Hematopoietic multipotent progenitor cell treated with erythropoietin and hydrocortisone succinate and interleukin-3 and kit ligand, for 8 days (in vitro differentiated cells): ENCODE results near the gene TNS2.
"Not testable (repeated sequence)": the region's sequence is repeated elsewhere in the genome, so short reads cannot be mapped to it uniquely, and the experiment has no call there.

ENCODE experiments used
- DNase-seq: peaks from one replicate; pipeline ENCODE4 v3.0.0-alpha.2; 2015

Gene TNS2

GRCh38 chr12:53049571-53050318 is at the start of gene TNS2:
TNS2 (plus strand) TSS chr12:53050065; CDS start chr12:53050186, 121 bp downstream.
- no peak for DNase-seq

GRCh38 chr12:53004178-53004577 is 45.7 kb upstream of the TNS2 start:
- DNase-seq: no peak

DNA sequence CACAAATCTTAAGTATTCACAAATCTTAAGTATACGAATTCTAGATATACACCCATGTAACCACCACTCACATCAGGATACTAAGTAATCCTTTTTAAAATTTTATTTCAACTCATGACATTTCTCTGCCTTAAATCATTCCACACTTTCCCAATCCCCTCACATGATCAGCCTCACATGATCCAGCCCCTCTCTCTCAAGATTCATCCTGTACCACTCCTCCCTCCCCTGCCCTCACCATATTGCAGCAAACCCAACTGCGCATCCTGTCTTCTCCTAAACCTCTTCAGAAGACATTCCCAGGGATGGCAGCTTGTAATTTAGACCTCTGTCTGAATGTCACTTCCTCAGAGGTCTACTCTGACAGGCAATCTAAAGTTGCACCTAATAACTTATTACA is 45.3 kb upstream of the TNS2 start:
- no peak for DNase-seq

DNA sequence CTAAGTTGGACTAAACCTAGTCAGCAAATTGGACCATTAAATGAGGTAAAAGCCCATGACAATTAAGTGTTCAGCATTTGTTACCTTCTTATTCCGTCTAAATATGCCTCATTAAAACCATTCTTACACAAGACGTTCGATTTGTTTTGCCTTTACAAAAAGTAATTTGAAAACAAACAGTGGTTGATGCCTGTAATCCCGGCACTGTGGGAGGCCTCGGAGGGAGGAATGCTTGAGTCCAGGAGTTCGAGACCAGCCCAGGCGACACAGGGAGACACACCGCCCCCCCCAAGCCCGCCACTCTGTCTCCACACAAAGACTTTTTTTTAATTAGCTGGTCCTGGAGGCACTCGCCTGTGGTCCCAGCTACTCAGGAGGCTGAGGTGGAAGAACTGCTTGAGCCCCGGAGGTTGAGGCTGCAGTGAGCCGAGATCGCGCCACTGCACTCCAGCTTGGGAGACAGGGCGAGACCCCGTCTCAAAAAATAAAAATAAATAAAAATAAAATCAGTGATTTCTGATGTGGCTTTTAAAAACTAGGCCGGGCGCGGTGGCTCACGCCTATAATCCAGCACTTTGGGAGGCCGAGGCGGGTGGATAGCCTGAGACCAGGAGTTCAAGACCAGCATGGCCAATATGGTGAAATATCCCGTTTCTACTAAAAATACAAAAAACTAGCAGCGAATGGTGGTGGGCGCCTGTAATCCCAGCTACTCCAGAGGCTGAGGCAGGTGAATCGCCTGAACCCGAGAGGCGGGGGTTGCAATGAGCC is 44.5 kb upstream of the TNS2 start:
- no peak for DNase-seq

GRCh38 chr12:53005986-53006809 is 43.7 kb upstream of the TNS2 start, which contains the start of gene EIF4B:
EIF4B (plus strand) TSS chr12:53006456; CDS start chr12:53006484, 28 bp downstream.
- peak; percentile 99 for DNase-seq

- DNase-seq: peak; percentile 86
Measured at GRCh38 chr12:53006810-53007309, 43.0 kb upstream of the TNS2 start.

GRCh38 chr12:53007343-53007742 is 42.5 kb upstream of the TNS2 start:
- DNase-seq: no peak

GRCh38 chr12:53008760-53009159 is 41.1 kb upstream of the TNS2 start:
- DNase-seq: not testable (repeated sequence)

- no peak for DNase-seq
Measured at GRCh38 chr12:53010955-53011354, 38.9 kb upstream of the TNS2 start.

- no peak for DNase-seq
Measured at GRCh38 chr12:53011889-53012288, 38.0 kb upstream of the TNS2 start.

GRCh38 chr12:53012928-53013327 is 36.9 kb upstream of the TNS2 start:
- no peak for DNase-seq

DNA sequence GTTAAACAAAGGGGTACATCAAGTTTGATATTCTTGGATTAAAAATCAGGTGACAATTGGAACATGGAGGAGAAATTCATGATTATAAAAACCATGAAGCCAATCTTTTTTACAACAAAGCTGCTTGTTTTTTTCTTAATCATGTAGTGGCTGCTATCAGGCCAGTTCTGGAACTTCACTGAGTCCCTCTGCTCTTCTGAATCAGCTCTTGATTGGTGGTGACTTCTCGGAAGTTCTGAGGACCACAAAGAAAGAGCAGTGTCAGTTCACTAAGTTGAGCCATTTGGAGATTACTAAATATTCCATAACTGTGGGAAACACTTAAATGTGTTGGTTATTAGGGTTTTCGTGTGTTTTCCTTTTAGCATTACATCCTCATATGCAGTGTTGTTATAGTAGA is 35.2 kb upstream of the TNS2 start:
- no peak for DNase-seq

DNA sequence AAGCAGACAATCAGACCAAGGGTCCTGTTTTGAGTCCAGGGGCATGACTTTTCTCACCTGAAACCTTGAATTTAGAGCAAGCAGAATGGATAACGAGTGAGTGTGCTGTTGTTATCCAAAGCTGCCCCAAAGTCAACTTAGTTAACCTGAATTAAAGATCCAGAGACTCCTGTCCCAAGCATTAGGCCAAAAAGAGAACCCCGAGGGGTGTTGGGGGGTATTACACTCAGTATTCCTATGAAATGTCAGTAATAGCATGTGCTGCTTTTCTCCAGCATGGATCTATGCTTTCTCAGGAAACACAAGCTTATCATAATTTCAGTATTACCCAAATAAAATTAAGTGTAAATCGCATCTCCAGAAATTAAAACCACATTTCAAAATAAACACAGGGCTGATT is 24.6 kb upstream of the TNS2 start:
- DNase-seq: no peak

DNA sequence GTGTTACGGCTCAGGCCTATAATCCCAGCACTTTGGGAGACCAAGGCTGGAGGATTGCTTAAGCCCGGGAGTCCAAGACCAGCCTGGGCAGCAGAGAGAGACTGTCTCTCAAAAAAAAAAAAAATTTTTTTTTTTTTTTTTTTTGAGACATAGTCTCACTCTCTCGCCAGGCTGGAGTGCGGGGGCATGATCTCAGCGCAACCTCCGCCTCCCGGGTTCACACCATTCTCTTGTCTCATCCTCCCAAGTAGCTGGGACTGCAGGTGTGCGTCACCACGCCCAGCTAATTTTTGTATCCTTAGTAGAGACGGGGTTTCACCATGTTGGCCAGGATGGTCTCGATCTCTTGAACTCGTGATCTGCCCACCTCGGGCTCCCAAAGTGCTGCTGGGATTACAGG is 22.9 kb upstream of the TNS2 start:
- not testable (repeated sequence) for DNase-seq

- no peak for DNase-seq
Measured at GRCh38 chr12:53031616-53032015, 18.2 kb upstream of the TNS2 start.

DNA sequence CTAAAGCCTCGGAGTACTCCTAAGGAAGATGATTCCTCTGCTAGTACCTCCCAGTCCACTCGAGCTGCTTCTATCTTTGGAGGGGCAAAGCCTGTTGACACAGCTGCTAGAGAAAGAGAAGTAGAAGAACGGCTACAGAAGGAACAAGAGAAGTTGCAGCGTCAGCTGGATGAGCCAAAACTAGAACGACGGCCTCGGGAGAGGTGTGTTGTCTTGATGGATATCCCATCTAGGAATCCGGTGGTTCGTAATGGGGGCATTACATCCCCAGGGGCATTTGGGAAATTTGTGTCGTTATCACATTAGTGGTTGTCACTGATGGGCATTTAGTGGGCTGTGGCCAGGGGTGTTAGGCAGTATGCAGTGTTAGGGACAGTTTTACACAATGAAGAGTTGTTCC is 16.0 kb upstream of the TNS2 start:
- not testable (repeated sequence) for DNase-seq

- no peak for DNase-seq
Measured at GRCh38 chr12:53034459-53034858, 15.4 kb upstream of the TNS2 start.

DNA sequence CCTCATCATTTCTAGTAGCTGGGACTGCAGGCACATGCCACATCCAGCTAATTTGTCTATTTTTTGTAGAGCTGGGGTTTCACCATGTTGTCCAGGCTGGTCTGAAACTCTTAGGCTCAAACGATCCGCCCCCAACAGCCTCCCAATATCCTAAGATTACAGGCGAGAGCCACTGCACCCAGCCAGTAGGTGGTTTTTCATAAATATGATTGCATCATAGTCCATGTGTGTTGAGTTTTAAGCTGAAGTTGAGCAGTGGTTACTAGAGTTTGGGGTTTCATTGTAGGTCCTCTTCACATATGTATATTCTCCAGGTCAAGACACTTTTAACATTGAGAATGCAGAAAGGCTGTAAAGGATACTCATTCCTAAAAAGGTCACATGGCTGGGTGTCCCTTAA is 13.1 kb upstream of the TNS2 start:
- no peak for DNase-seq

- no peak for DNase-seq
Measured at GRCh38 chr12:53039851-53040250, 10.0 kb upstream of the TNS2 start.

GRCh38 chr12:53042607-53043454 is 7.0 kb upstream of the TNS2 start:
- DNase-seq: peak; percentile 20

- DNase-seq: no peak
Measured at GRCh38 chr12:53044052-53044581, 5.7 kb upstream of the TNS2 start.
